Suppressor macrophage (primary cell): ENCODE results near the gene NOTCH1.

Source experiments
- DNase-seq, 4 experiments: peaks; one replicate each; pipeline ENCODE4 v3.0.0-alpha.2; 2020 to 2022

The NOTCH1 gene

GRCh38 chr9:136516191-136516654, 29.6 kb downstream of the NOTCH1 start:
- DNase-seq = no peak

GRCh38 chr9:136515276-136515675, 30.6 kb downstream of the NOTCH1 start:
- DNase-seq = no peak

- no peak for DNase-seq
Measured at GRCh38 chr9:136514022-136514714, 31.7 kb downstream of the NOTCH1 start.

- DNase-seq = no peak
Measured at GRCh38 chr9:136513191-136513590, 32.7 kb downstream of the NOTCH1 start.

- no peak for DNase-seq
Measured at GRCh38 chr9:136512651-136513071, 33.2 kb downstream of the NOTCH1 start.

- no peak for DNase-seq
Measured at GRCh38 chr9:136511670-136512592, 33.9 kb downstream of the NOTCH1 start.

GRCh38 chr9:136511144-136511669, 34.6 kb downstream of the NOTCH1 start:
- no peak for DNase-seq

- no peak for DNase-seq
Measured at GRCh38 chr9:136510561-136510960, 35.3 kb downstream of the NOTCH1 start.

- no peak for DNase-seq
Measured at GRCh38 chr9:136509549-136509948, 36.3 kb downstream of the NOTCH1 start.

GRCh38 chr9:136508729-136509500, 36.9 kb downstream of the NOTCH1 start:
- DNase-seq = no peak

- DNase-seq = no peak
Measured at GRCh38 chr9:136507992-136508375, 37.9 kb downstream of the NOTCH1 start.

- DNase-seq = no peak
Measured at GRCh38 chr9:136507221-136507991, 38.4 kb downstream of the NOTCH1 start.

GRCh38 chr9:136506425-136506824, 39.4 kb downstream of the NOTCH1 start:
- DNase-seq = no peak

- no peak for DNase-seq
Measured at GRCh38 chr9:136505406-136506403, 40.1 kb downstream of the NOTCH1 start.

- no peak for DNase-seq
Measured at GRCh38 chr9:136504512-136505348, 41.1 kb downstream of the NOTCH1 start.

GRCh38 chr9:136502940-136503550, 42.8 kb downstream of the NOTCH1 start:
- DNase-seq = no peak

- no peak for DNase-seq
Measured at GRCh38 chr9:136502196-136502595, 43.7 kb downstream of the NOTCH1 start.

GRCh38 chr9:136501686-136502085, 44.2 kb downstream of the NOTCH1 start:
- DNase-seq = no peak
